Fibroblast of skin of abdomen (primary cell): ENCODE data around the gene ERGIC3. TPM values are rescaled to one million over a fixed set of nuclear protein-coding genes. Genes with fewer than 3 reads are reported as not detected.
"Not testable (repeated sequence)": the region's sequence is repeated elsewhere in the genome, so short reads cannot be mapped to it uniquely, and the experiment has no call there.

Experiments used
- DNase-seq: peaks from one replicate; pipeline ENCODE4 v3.0.0-alpha.2; 2013
- polyA plus RNA-seq, 2 experiments: library from polyadenylated mRNA; unstranded; fragments of 120-200 nt; gene quantifications; one replicate each; pipeline ENCODE4 v1.2.1, GENCODE V29; 2013; ENCODE audit not compliant: insufficient read length in 2 of 2

The ERGIC3 gene
- 288 TPM for polyA plus RNA-seq (2013, experiment 1 of 2; ENCODE audit: insufficient read length)
- polyA plus RNA-seq (2013, experiment 2 of 2; ENCODE audit: insufficient read length): 269 TPM

DNA sequence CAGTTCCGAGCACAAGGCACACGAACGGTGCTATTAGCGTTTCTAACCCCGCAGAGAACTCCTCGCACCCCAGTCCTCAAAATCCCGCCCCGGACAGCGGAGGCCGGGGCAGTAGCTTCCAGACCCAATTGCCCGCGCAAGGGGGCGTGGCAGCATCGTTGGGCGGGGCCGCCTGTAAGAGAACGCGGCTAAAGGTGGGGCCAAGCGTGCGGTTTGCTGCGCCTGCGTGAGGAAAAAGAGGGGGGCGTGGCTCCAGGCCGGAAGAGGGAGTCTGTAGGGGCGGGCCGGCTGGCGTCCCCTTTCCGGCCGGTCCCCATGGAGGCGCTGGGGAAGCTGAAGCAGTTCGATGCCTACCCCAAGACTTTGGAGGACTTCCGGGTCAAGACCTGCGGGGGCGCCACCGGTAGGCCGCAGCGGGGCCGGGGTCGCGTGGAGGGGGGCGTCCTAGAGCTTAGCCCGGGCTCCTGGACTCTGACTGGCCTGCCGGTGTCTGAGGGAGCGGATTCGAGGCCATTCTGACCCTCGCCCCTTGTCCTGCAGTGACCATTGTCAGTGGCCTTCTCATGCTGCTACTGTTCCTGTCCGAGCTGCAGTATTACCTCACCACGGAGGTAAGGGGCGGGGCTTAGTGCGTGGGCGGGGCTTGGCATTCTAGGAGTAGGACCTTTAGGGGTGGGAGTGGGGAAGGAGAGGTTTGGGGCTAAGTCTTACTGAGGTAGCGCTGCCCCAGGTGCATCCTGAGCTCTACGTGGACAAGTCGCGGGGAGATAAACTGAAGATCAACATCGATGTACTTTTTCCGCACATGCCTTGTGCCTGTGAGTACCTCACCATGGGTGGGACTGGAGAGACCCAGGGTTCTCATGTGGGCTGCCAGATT is at the start of gene ERGIC3:
ERGIC3 (plus strand) TSS at position 296 of the 880 bp plus-strand sequence; CDS start at position 316, 20 bp downstream.
- peak; percentile 95 for DNase-seq

DNA sequence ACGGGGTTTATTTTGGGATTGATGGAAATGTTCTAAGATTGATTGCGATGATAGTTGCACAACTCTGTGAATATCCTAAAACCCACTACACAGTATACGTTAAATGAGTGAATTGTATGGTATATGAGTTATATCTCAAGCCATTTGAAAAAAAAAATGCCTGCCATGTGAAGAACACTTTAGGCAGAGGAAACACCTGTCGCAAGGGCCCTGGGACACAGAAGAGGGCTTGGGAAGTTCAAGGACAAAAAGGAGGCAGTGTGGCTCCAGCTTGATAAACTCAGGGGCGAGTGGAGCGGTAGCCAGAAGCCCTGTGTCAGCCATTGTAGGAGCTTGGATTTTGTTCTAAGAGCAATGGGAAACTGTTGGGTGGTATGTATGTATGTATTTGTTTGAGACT is 49.5 kb upstream of the ERGIC3 start:
- DNase-seq: no peak

DNA sequence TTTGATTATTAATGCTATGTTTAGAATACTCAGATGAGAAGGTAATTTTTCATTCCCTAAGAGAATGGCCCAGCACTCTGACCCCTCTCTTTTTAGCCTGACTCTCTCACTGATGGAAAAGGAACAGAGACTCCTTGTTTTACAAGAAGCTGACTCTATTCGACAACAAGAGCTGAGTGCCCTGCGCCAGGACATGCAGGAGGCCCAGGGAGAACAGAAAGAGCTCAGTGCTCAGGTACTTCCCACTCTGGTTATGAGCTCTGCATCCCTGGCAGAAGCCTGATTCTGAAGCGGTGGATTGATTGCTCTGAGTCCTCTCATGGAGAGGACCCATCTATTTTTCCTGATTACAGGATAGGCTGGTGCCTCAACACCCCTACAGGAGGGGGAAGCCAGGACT is 45.4 kb upstream of the ERGIC3 start:
- DNase-seq: no peak

DNA sequence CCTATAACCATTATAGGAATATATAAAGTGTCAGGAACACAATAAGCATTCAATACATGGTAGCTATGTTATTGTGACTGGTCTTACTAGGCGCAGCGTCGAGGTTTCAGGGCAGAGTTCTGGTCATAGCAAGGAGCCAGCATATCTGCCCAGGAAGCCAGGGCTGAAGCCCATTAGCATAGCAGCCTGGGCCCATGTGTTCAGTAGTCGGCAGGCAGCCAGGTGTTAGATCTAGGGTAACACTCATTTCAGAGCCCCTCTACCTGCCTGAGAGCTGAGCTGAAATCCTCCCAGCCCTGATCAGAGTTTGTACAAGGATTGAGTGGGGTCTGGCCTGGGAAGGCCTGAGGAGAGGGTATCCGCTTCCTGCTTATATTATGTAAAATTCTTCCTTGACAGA is 44.6 kb upstream of the ERGIC3 start:
- DNase-seq: no peak

DNA sequence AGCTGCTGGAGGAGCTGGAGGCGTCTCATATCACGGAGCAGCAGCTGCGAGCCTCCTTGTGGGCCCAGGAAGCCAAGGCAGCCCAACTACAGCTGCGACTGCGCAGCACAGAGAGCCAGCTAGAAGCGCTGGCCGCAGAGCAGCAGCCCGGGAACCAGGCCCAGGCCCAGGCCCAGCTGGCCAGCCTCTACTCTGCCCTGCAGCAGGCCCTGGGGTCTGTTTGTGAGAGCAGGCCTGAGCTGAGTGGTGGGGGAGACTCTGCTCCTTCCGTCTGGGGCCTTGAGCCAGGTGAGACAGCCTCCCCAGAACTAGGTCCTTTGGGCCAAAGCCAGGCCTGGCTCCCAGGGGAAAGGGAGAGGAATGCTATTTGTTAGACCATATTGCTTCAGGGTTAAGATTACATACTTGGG is 44.1 kb upstream of the ERGIC3 start:
- peak; percentile 19 for DNase-seq

DNA sequence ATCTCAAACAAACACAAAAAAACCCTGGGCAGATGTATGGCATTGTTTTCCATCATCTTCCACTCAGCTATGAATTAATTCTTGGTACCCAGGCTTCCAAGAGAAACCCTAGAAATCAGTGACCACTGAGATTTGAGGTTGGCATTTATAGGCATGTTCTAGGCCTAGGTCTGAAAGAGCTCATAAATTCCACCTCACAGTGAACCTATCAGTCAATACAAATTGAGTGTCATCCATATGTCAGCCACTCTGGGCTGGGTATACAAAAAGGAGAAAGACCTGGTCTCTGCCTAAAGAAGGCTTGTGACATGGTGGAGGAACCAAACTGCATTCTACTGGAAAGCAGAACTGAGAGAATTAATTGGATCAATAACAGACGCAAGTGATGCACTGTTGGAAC is 42.6 kb upstream of the ERGIC3 start:
- DNase-seq: no peak

DNA sequence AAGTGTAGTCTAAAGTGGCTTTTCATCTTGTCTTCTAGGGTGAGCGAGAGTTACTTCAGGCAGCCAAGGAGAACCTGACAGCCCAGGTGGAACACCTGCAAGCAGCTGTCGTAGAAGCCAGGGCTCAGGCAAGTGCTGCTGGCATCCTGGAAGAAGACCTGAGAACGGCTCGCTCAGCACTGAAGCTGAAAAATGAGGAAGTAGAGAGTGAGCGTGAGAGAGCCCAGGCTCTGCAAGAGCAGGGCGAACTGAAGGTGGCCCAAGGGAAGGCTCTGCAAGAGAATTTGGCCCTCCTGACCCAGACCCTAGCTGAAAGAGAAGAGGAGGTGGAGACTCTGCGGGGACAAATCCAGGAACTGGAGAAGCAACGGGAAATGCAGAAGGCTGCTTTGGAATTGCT is 39.5 kb upstream of the ERGIC3 start:
- DNase-seq: no peak

DNA sequence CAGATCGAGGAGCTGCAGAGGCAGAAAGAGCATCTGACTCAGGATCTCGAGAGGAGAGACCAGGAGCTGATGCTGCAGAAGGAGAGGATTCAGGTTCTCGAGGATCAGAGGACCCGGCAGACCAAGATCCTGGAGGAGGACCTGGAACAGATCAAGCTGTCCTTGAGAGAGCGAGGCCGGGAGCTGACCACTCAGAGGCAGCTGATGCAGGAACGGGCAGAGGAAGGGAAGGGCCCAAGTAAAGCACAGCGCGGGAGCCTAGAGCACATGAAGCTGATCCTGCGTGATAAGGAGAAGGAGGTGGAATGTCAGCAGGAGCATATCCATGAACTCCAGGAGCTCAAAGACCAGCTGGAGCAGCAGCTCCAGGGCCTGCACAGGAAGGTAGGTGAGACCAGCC is 38.6 kb upstream of the ERGIC3 start:
- DNase-seq: no peak

DNA sequence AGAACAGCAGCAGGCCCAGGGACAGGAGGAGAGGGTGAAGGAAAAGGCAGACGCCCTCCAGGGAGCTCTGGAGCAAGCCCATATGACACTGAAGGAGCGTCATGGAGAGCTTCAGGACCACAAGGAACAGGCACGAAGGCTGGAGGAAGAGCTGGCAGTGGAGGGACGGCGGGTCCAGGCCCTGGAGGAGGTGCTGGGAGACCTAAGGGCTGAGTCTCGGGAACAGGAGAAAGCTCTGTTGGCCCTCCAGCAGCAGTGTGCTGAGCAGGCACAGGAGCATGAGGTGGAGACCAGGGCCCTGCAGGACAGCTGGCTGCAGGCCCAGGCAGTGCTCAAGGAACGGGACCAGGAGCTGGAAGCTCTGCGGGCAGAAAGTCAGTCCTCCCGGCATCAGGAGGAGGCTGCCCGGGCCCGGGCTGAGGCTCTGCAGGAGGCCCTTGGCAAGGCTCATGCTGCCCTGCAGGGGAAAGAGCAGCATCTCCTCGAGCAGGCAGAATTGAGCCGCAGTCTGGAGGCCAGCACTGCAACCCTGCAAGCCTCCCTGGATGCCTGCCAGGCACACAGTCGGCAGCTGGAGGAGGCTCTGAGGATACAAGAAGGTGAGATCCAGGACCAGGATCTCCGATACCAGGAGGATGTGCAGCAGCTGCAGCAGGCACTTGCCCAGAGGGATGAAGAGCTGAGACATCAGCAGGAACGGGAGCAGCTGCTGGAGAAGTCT is 37.9 kb upstream of the ERGIC3 start:
- DNase-seq: no peak

DNA sequence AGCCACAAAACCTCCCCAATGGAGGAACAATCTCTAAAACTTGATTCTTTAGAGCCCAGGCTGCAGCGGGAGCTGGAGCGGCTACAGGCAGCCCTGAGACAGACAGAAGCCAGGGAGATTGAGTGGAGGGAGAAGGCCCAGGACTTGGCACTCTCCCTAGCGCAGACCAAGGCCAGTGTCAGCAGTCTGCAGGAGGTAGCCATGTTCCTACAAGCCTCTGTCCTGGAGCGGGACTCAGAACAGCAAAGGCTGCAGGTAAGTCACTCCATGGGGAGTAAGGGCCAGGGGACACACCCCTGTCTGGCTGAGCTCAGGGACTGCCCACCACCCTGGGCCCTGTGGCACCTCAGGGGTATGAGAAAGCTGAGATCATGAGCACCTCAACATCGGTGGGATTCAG is 37.1 kb upstream of the ERGIC3 start:
- no peak for DNase-seq

DNA sequence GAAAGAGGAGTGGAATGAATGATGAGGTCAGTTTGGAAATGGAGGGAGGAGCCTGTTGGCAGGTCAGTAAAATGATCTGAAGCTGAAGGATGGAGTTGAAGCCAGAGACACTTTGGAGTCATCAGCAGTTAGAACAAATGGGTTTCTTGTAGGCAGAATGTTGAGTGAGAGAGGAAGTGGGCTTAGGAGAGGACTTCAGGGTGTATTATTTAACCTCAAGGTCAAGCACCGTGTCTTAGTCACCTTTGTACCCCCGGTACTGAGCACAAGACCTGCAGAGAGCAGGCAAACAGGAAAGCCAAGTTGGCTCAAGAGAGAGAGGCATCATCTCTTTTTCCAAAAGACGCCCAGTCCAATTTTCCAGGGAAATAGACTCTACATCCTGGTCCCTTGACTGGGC is 35.7 kb upstream of the ERGIC3 start:
- DNase-seq: no peak

DNA sequence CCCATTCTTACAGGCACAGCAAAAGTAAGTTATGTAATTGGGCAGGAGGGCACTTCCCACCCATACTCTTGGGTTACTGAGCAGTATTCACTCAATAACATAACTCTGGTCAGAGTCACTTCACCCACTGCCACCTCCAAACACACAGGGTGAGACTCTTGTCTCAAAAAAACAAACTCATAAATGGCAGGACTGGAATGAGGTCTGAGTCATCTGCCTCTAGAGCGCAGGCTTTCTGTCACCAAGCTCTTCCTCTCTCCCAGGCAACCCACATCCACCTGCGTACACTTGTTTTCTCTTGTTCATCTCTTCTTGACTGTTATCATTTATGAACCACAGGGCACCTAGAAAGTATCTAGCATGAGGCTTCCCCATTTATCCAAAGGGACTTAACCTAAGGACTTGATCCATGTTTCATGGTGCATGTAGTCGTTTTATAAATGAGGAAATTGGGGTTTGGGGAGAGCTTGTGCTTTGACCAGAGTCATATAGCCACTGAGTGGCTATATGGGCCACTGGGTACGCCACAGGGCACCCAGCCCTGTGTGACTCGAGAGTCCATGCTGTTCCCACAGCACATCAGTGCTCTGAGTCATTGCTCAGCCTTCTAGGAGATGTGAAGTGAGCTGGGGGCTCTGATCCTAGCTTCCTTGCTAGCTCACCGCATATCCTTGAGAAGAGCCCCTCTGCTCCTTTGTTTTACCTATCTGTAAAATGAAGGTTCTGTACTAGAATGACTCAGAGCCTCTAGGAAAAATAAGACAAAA is 34.8 kb upstream of the ERGIC3 start:
- no peak for DNase-seq

DNA sequence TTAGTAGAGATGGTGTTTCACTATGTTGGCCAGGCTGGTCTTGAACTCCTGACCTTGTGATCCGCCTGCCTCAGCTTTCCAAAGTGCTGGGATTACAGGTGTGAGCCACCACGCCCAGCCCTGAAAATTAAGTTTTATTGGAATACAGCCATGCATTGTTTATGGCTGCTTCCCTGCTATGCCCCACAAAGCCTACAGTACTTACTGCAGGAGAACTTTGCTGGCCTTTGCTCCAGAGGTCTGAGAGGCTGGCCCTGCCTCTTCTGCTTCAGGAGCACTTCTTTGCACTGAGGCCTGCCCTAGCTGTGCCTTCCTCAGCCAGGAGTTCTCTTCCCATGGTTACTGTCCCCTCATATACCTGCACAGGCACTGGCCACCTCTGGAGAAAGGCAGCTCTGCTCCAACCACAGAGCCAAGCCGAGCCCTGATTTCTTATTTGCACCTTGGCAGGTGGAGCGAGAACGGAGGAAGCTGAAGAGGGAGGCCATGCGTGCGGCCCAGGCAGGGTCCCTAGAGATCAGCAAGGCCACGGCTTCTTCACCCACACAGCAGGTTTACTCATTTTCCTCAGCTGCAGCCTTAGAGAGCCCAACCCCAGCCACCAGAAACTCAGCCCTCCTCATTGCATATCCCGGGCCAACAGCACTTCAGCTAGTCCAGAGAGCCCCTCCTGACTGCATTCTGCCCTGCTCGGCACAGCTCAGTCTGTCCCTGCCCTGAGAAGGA is 33.2 kb upstream of the ERGIC3 start:
- DNase-seq: no peak

DNA sequence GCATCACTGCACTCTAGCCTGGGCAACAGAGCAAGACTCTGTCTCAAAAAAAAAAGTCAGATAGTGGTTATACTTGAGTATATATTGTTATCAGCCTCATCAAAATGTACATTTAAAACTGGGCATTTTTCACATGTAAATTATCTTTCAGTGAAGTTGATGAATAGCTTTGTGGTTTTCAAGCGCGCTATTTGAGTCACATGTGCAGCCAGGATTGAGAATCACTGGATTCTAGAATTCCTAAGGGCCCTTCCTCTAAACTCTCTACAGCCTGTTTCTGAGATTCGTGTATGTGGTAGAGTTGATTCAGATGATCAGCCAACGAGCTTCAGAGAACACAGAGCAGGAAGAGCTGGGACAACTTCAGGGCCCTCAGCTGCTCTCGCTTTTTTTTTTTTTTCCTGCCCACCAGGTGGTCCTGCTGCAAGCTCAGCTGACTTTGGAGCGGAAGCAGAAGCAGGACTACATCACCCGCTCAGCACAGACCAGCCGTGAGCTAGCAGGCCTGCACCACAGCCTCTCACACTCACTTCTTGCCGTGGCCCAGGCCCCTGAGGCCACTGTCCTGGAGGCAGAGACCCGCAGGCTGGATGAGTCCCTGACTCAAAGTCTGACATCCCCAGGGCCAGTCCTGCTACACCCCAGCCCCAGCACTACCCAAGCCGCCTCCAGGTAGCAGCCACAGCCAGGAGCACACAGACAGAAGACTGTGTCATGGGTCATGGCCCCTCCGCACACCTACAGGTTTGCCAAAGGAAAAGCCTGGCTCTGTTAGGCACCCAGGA is 30.7 kb upstream of the ERGIC3 start:
- peak; percentile 46 for DNase-seq

DNA sequence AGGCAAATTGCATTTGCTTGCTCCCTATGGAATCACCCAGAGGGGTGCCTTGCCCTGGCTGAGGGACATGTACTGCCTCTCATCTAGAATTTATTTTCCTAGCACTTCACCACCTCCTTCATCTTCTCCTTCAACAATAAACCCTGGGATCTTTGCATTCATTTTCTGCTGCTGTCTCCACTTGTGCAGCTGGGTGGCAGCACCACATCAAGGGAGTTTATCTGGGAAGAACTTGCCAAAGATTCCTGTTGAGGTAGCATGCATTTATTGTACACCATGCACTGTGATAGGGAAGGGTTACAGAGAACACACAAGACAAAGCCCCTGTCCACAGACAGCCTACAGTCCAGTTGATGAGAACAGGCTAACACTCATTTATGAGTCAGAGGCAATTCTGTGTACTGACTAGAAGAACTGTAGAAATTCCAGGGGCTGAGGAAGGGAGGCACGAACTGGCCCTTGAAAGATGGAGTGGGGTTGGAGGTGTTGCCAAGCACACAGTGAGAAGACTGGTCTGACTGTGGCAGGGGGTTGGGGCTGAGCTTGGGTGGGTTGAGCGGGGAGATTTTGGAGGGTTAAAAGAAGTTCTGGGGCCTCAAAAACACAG is 30.0 kb upstream of the ERGIC3 start:
- peak; percentile 46 for DNase-seq

DNA sequence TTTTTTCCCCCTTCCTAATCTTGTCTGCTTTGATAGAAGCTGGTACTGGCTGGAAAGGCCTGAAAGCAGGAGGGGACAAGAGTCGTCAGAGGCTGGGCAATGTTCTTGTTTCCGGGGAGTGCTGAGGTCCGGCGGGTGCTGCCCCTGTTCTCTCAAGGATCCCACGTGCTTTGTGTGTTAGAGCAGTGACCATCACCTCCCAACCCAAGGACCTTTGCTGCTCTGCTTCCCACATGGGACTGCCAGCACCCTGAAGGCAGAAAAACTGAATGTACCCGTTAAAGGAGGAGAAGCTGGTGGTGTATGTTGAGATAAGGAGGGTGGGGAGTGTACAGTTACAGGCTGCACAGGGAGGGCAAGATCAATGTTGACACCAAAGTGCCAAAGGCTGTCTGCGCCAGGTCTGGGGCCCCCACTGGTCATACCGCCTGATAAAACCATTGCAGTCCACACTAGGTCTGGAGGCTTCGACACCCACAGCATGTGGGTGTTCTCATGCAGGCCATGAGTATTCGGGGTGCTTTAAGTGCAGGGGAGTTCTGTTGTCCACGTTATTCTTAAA is 27.4 kb upstream of the ERGIC3 start:
- no peak for DNase-seq

DNA sequence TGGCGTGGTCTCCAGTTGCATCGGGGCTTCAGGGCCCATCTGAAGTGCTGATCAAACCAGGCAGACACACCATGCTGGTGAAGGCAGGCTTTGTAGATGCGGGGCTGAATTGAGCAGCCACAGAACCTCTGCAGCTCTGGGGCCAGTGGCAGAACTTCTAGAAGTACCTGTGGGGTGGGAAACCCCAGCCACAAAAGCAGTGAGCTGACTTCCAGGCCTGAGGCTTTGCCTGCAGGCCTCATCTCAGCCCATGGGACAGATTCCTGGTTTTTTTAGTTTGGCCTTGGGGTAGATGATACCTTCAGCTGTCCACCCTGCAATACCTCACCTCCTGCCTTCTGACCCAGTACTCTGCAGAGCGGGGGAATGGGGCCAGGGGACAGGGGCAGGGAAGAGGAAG is 26.5 kb upstream of the ERGIC3 start:
- DNase-seq: no peak

DNA sequence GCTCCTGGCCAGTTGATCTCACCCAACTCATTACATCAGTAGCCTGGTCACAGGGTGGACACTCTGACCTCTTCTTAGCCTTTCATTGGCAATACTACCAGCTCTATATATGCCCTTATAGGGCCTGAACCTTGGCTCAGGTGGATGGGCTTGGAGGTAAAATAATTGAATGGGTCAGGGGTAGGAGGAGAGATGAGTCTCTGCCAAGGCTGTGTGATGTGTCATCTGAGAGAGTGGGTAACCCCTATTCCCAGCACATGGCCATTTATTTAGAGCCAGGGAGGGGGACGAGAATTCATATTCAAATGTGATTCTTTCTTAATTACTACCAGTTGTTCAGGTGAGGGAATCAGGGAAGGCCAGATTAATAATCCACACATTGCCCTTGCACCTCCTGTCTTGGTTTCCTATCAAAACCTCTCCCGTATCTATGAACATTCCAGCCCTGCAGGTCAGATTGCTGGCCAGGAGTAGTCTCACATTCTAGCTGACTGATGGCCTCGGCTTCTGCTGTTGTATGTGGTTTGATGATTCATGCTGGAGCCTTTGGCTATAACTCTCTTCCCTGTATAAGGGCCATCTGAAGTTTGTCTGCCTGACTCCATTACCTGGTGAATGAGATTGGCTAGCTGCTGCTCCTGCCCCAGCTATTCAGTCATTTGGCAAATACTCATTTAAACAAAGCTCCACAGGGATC is 25.8 kb upstream of the ERGIC3 start:
- peak; percentile 83 for DNase-seq

DNA sequence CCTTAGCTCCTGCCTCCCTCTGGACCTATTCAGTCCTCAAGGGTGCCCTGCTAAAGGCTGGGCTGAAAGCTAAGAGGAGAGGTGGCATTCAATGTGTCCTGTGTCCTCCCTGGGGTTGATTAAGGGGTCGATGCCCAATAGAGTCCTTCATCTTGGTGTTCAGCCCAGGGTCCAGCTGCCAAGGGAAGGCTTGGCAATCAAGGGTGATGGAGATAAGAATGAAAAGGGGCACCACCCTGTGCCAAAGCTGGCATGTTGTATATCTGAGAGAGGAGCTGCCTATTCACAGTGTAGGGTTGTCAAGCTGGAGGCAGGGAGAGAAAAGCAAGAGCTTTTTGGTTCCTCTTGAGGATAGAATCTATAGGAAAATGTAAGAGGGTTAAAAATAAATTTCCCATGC is 24.8 kb upstream of the ERGIC3 start:
- no peak for DNase-seq

DNA sequence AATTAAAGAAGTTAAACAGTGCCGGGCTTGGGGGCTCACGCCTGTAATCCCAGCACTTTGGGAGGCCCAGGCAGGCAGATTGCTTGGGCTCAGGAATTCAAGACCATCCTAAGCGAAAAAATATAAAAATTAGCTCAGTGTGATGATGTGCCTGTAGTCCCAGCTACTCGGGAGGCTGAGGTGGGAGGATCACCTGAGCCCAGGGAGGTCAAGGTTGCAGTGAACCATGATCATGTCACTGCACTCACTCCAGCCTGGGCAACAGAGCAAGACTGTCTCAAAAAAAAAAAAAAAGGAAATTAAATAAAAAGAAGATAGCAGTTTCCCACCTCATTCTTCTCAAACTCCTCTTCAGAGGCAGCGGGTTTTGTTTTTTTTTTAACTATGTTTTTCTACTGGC is 24.1 kb upstream of the ERGIC3 start:
- DNase-seq: not testable (repeated sequence)
